Measurements from ENCODE around the gene EID2B. TPM values are rescaled to one million over a fixed set of nuclear protein-coding genes. Genes with fewer than 3 reads are reported as not detected.

Gene EID2B
- total RNA-seq, 1 experiment from 2014 or later = 3.4 TPM

GRCh38 chr19:39517432-39517831 lies 15.2 kb downstream of the EID2B start:
- Histone ChIP-seq H3K27me3 (replicated peaks; ENCODE audit: insufficient read depth, low read depth, low read length, poor library complexity) (peaks cover 36% of the 10 kb centered on the region), H3K4me1 (ENCODE audit: insufficient read depth, low read length, poor library complexity, severe bottlenecking) (peaks cover 5% of the 10 kb centered on the region), H3K27ac (ENCODE audit: low read depth, low read length, poor library complexity, severe bottlenecking) (no peak overlapping the region), H3K4me3 (ENCODE audit: low read depth, low read length, poor library complexity, severe bottlenecking) (no peak overlapping the region), H3K36me3 (ENCODE audit: insufficient read depth, low read length, poor library complexity, severe bottlenecking) (no peaks in the 10 kb centered on the region), H3K9me3 (ENCODE audit: low read depth, low read length, poor library complexity, severe bottlenecking) (no peaks in the 10 kb centered on the region)
- no peak for TF ChIP-seq EZH2 (IDR thresholded peaks at IDR 0.05; ENCODE audit: borderline replicate concordance, low read depth, low read length, poor library complexity, severe bottlenecking)
- TF ChIP-seq, protein P1, sequence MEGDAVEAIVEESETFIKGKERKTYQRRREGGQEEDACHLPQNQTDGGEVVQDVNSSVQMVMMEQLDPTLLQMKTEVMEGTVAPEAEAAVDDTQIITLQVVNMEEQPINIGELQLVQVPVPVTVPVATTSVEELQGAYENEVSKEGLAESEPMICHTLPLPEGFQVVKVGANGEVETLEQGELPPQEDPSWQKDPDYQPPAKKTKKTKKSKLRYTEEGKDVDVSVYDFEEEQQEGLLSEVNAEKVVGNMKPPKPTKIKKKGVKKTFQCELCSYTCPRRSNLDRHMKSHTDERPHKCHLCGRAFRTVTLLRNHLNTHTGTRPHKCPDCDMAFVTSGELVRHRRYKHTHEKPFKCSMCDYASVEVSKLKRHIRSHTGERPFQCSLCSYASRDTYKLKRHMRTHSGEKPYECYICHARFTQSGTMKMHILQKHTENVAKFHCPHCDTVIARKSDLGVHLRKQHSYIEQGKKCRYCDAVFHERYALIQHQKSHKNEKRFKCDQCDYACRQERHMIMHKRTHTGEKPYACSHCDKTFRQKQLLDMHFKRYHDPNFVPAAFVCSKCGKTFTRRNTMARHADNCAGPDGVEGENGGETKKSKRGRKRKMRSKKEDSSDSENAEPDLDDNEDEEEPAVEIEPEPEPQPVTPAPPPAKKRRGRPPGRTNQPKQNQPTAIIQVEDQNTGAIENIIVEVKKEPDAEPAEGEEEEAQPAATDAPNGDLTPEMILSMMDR (conservative IDR thresholded peaks at IDR 0.05; ENCODE audit: low read depth, low read length) = no peak
- DNase-seq (ENCODE audit: low spot score) = no peak
- CTCF ChIA-PET = no interaction called here
- POLR2A ChIA-PET (ENCODE audit: low non-redundant PET) = no interaction called here
- BruUV-seq (replicated peaks) = no TSS peak
- intact Hi-C loops (cut with micrococcal nuclease; ENCODE audit: unreplicated experiment) = no loop called here

DNA sequence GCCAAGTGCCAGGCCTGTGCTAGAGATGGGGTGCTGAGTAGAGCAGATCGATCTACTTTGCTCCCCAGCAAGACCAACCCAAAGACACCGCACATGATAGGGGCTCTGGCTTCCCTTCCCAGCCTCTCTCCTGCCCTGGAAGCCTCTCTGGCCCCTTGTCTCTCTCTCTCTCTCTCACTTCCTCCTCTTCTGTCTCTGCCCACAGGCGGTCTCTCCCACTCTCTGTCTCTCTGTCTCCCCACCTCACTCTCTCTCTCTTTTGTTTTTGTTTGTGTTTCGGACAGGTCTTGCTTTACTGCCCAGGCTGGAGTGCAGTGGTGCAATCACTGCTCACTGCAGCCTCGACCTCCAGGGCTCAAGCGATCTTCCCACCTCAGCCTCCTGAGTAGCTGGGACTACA lies 16.4 kb downstream of the EID2B start:
- Histone ChIP-seq H3K4me1 (ENCODE audit: insufficient read depth, low read length, poor library complexity, severe bottlenecking) (peaks cover 5% of the 10 kb centered on the region), H3K27me3 (replicated peaks; ENCODE audit: insufficient read depth, low read depth, low read length, poor library complexity) (peaks cover 36% of the 10 kb centered on the region), H3K9me3 (ENCODE audit: low read depth, low read length, poor library complexity, severe bottlenecking) (no peaks in the 10 kb centered on the region), H3K27ac (ENCODE audit: low read depth, low read length, poor library complexity, severe bottlenecking) (no peak overlapping the region), H3K4me3 (ENCODE audit: low read depth, low read length, poor library complexity, severe bottlenecking) (peak overlapping the region; percentile 38), H3K36me3 (ENCODE audit: insufficient read depth, low read length, poor library complexity, severe bottlenecking) (no peaks in the 10 kb centered on the region)
- no peak for DNase-seq (ENCODE audit: low spot score)
- ChIA-PET CTCF (no interaction called here), POLR2A (ENCODE audit: low non-redundant PET) (no interaction called here)
- TF ChIP-seq, protein P1 (conservative IDR thresholded peaks at IDR 0.05; ENCODE audit: low read depth, low read length) = no peak
- TF ChIP-seq EZH2 (IDR thresholded peaks at IDR 0.05; ENCODE audit: borderline replicate concordance, low read depth, low read length, poor library complexity, severe bottlenecking) = no peak
- intact Hi-C loops (cut with micrococcal nuclease; ENCODE audit: unreplicated experiment) = no loop called here
- BruUV-seq (replicated peaks) = no TSS peak

DNA sequence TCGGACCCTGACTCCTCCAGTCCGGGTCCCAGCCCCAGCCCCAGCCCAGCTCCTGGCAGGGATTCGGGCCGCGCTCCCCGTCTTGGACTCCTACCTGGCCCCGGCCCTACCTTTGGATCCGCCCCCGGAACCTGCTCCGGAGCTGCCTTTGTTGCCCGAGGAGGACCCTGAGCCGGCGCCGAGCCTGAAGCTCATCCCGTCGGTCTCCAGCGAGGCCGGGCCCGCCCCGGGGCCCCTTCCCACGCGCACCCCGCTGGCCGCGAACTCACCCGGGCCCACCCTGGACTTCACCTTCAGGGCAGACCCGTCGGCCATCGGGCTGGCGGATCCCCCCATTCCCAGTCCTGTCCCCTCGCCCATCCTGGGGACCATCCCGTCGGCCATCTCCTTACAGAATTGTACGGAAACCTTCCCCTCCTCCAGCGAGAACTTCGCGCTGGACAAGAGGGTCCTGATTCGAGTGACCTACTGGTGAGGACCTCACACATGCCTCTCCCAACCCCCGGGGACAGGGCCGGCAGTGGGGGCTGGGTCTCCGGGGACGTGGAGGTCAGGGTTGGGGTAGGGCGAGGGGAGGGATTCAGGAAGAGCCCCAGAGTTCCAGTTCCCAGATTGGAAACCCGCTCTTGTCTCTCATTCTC lies 17.0 kb downstream of the EID2B start:
- no peaks in the 10 kb centered on the region for H3K9me3 ChIP-seq (ENCODE audit: low read depth, low read length, poor library complexity, severe bottlenecking)
- CTCF ChIA-PET = no interaction called here
- H3K36me3 ChIP-seq (ENCODE audit: insufficient read depth, low read length, poor library complexity, severe bottlenecking) = no peaks in the 10 kb centered on the region
- BruUV-seq (replicated peaks) = no TSS peak
- H3K4me3 ChIP-seq (ENCODE audit: low read depth, low read length, poor library complexity, severe bottlenecking) = peak overlapping the region; percentile 38
- DNase-seq (ENCODE audit: low spot score) = no peak
- TF ChIP-seq, protein P1 (conservative IDR thresholded peaks at IDR 0.05; ENCODE audit: low read depth, low read length) = no peak
- TF ChIP-seq EZH2 (IDR thresholded peaks at IDR 0.05; ENCODE audit: borderline replicate concordance, low read depth, low read length, poor library complexity, severe bottlenecking) = no peak
- POLR2A ChIA-PET (ENCODE audit: low non-redundant PET) = no interaction called here
- intact Hi-C loops (cut with micrococcal nuclease; ENCODE audit: unreplicated experiment) = no loop called here
- H3K4me1 ChIP-seq (ENCODE audit: insufficient read depth, low read length, poor library complexity, severe bottlenecking) = peaks cover 5% of the 10 kb centered on the region
- H3K27ac ChIP-seq (ENCODE audit: low read depth, low read length, poor library complexity, severe bottlenecking) = no peak overlapping the region
- H3K27me3 ChIP-seq (replicated peaks; ENCODE audit: insufficient read depth, low read depth, low read length, poor library complexity) = peaks cover 36% of the 10 kb centered on the region

All from A673 (cell line).